Pulmonary artery endothelial cell (primary cell): Measurements from ENCODE around the gene APCS. TPM values are rescaled to one million over a fixed set of nuclear protein-coding genes. Genes with fewer than 3 reads are reported as not detected.
A peak's percentile ranks its signal among the peaks of the same experiment; 100 is the strongest.

Source experiments
- DNase-seq: peaks from one replicate; pipeline ENCODE4 v3.0.0-alpha.2; 2011; ENCODE audit warnings: low read depth, low spot score
- total RNA-seq: library from RNA; depleted of rRNA; stranded (reverse); fragments of >200 nt; gene quantifications from 2 replicates; pipeline ENCODE4 v1.2.3, GENCODE V29; 2014

The APCS gene
- total RNA-seq = not detected in 2 replicates

DNA sequence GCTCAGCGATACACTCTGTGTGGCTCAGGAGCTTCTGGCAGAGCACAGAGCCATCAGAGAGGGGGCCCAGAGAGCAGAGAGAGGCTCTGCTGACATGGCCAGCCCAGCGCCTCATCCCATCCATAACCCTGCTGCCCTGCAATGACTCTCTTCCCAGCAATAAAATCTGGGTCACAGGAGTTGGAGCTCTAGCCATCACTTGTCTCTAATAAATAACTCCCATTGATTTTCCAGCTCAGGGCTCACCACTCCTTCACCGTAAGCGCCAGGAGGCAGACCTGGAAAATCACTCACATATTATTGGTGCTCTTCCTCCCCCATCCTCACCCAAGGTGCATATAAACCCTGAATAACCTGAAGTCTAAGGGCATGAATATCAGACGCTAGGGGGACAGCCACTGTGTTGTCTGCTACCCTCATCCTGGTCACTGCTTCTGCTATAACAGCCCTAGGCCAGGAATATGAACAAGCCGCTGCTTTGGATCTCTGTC is at the start of gene APCS:
TSS of gene APCS (plus strand) at position 366 of the 491 bp plus-strand sequence. CDS start at position 462, 96 bp downstream.
- no peak for DNase-seq

DNA sequence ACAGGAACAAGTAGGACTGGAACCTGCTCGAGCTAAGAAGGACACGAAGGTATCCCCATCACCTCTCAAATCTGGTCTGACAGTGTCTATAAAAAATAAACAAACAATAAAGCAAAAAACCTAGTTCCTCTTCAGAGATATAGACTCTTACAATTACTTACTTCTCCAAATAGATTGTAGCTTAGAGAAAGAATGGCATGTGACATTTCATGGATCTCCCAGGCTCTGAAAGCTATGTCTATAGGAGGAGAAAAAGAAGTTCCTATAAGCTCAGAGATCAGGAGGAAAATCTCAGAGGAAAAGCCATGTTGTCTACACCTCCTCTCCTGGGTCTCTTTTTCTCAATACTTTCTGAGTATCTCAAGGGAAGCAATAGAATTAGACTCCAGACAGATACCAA is 39.5 kb upstream of the APCS start:
- no peak for DNase-seq

GRCh38 chr1:159554261-159554660 is 33.4 kb upstream of the APCS start:
- no peak for DNase-seq

DNA sequence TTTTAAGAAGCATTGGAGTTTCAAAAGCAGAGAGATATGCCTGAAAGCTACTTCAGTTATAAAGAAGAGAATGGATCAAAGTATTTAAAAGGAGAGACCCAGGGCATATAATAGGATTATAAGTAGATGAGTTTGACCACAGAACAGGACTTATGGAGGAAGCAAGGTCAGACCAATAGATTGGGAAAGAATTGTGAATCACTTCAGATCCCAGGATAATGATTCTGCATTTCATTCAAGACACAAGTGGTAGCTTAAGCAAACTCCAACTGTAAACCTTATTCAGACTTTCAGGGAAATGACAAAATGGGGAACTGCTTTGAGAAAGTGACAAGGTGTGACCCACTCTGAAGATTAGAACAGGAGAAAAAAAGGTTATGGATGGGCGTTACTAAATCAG is 32.9 kb upstream of the APCS start:
- DNase-seq = no peak

DNA sequence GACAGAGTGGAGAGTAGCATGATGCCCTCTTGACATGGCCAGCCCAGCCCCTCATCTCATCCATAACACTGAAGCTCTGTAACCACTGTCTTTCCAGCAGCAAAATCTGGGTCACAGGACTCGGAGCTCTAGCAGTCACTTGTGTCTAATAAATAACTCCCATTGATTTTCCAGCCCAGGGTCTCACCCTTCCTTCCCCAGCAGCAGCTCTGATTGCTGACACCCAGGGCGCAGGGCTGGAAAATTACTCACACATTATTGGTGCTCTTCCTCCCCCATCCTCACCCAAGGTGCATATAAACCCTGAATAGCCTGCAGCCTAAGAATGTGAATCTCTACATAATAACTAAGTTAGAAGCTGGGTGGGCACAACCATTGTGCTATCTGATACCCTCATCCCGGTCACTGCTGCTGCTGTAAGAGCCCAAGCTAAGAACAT is 30.7 kb upstream of the APCS start:
- DNase-seq = no peak

GRCh38 chr1:159560599-159560998 is 27.0 kb upstream of the APCS start:
- DNase-seq = no peak

- DNase-seq = no peak
Measured at GRCh38 chr1:159561497-159561896, 26.1 kb upstream of the APCS start.

DNA sequence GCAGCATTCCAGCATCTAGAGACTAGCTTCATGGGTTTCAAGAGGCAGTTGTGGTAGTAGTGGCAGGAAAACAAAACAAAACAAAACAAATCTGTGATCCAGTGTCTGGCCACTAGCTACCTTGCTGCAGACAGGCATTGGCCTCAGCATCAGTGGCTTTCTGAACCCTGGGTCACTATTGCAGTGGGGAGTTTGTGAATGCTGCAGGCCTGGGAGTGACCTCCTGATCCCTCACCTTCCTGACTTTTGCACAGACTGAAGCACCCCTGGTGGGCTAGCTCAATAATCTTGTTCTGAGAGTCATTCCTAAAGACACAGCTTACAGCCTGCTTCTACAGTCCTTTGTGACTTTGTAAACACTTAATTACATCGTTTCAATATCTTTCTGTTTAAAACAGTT is 24.9 kb upstream of the APCS start:
- DNase-seq = no peak

DNA sequence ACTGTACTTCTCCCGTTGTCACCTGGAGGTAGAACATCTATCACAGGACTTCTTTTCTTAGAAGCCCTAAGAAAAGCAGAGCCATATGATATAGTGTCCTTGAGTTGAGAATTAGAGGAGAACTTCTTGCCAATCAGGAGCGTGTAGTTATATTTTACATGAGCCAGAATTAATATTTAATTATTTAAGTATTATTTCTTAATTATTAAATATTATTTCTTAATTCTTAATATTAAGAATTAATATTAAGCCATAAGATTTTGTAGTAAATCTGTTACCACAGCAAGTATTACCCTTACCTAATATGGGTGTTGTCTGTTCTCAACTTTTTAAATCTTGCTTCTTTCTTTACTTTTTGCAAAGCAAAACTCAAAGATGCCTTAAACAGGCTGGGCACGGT is 10.2 kb upstream of the APCS start:
- no peak for DNase-seq

- DNase-seq = no peak
Measured at GRCh38 chr1:159580340-159580739, 7.3 kb upstream of the APCS start.

- DNase-seq = no peak
Measured at GRCh38 chr1:159581422-159581821, 6.2 kb upstream of the APCS start.

DNA sequence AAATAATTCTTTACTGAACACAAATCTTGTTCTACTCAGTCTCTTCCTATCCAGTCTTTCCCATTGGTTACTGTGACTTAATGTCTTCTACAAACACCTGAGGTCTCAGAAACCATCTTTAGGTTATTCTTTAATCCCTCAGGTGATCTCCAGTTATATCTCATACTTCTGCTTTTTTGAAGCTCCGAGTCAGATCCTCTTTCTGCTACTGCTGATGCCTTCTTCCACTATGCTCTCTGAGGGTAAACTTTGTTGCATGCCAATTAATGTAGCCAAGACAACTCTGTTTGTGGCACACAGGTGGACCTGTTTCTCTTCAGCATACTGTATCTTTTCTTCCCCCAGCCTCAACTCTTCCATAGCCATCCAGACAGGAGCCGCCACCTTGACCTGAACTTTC is 3.1 kb upstream of the APCS start:
- DNase-seq = no peak

- DNase-seq = no peak
Measured at GRCh38 chr1:159591981-159592380, 4.4 kb downstream of the APCS start.

- DNase-seq = peak; percentile 41
Measured at GRCh38 chr1:159594625-159595405, 7.2 kb downstream of the APCS start.

DNA sequence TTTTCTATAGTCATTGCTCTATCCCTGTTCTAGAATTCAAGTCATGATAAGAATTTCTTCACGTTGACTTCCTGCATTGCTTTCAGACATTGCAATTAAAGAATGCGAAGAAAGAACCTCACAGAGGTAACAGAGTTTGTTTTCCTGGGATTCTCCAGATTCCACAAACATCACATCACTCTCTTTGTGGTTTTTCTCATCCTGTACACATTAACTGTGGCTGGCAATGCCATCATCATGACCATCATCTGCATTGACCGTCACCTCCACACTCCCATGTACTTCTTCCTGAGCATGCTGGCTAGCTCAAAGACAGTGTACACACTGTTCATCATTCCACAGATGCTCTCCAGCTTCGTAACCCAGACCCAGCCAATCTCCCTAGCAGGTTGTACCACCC is 10.6 kb downstream of the APCS start:
- DNase-seq = peak; percentile 55

GRCh38 chr1:159600894-159601293 is 13.3 kb downstream of the APCS start:
- DNase-seq = no peak

GRCh38 chr1:159602501-159602999 is 14.9 kb downstream of the APCS start:
- no peak for DNase-seq

GRCh38 chr1:159612211-159612885 is 24.7 kb downstream of the APCS start:
- DNase-seq = no peak

DNA sequence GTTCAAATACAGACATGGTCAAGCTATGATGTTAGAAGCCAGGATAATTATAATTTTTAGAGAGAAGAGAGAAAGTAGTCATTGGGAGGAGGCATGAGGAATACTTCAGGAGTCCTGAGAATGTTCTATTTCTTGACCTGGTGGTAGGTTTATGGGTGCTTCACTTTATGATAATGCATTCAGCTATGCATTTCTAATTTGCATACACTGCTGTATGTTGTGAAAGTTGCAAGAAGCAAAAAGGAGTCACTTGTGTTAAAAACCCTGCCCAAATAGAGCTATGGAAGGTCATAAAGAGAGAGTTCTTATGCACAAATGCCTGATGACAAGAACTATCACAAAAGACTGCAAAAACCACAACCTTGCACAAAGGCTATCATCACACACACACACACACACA is 45.3 kb downstream of the APCS start:
- DNase-seq = no peak
